ENCODE data around the gene ARHGAP6. TPM values are rescaled to one million over a fixed set of nuclear protein-coding genes. Genes with fewer than 3 reads are reported as not detected.

Gene ARHGAP6
- total RNA-seq, 1 experiment from 2014 or later = 0.07 TPM

- DNase-seq = no peak
- H3K27ac ChIP-seq (ENCODE audit: insufficient read length, low read depth, low read length) = no peak overlapping the region
- H2AK5ac ChIP-seq (ENCODE audit: insufficient read length, low read length) = no peak overlapping the region
- no peaks in the 10 kb centered on the region for H3K23me2 ChIP-seq (ENCODE audit: insufficient read length, low read depth, low read length, poor library complexity, severe bottlenecking)
- peaks cover 71 to 82% of the 10 kb centered on the region in 2 experiments for H3K9me3 Mint-ChIP-seq
- no peak overlapping the region for H4K8ac ChIP-seq (replicated peaks; ENCODE audit: insufficient read length, low read depth, low read length)
- no peak overlapping the region for H4K5ac ChIP-seq (ENCODE audit: insufficient read length, low read depth, low read length)
- H3K23ac ChIP-seq (ENCODE audit: insufficient read length, low read depth, low read length) = no peak overlapping the region
- no CpG with 5 or more reads among the region's 5 CpGs for WGBS (ENCODE audit: extremely low coverage, insufficient read length, low lambda C conversion rate)
- H3K18ac ChIP-seq (ENCODE audit: insufficient read length, low read depth, low read length) = no peak overlapping the region
- no peak overlapping the region for H3K9ac ChIP-seq (ENCODE audit: extremely low read depth, insufficient read length, low read length)
- H3K27me3 Mint-ChIP-seq (ENCODE audit: low read depth) = no peaks in the 10 kb centered on the region
- no peak overlapping the region for H4K91ac ChIP-seq (ENCODE audit: insufficient read length, low read depth, low read length)
- peaks cover 5 to 11% of the 10 kb centered on the region in 2 experiments; a peak in 3 of 4 replicates for H3K4me1 Mint-ChIP-seq
- no peak overlapping the region for H3K4me2 ChIP-seq (ENCODE audit: insufficient read depth, insufficient read length, low read length)
- H3K9me3 ChIP-seq (ENCODE audit: control insufficient read depth, low read depth, low read length) = no peaks in the 10 kb centered on the region
- no peaks in the 10 kb centered on the region for H4K20me1 ChIP-seq (ENCODE audit: control insufficient read depth, insufficient read depth, insufficient read length)
- no peak overlapping the region for H2BK120ac ChIP-seq (ENCODE audit: low read depth, low read length, poor library complexity, severe bottlenecking)
- H3K27me3 ChIP-seq (ENCODE audit: insufficient read depth, low read length) = no peaks in the 10 kb centered on the region
- no peaks in the 10 kb centered on the region for H3K4me1 ChIP-seq (ENCODE audit: insufficient read depth, low read length)
- H3K14ac ChIP-seq (ENCODE audit: insufficient read depth, low read length) = no peak overlapping the region
- H2BK12ac ChIP-seq (ENCODE audit: insufficient read length, low read depth, low read length) = no peak overlapping the region
- H3T11ph ChIP-seq (ENCODE audit: low read length) = no peak overlapping the region
- H2BK20ac ChIP-seq (ENCODE audit: low read depth, low read length, poor library complexity, severe bottlenecking) = no peak overlapping the region
- H3K4ac ChIP-seq (ENCODE audit: low read depth, low read length) = no peak overlapping the region
- H3K79me2 ChIP-seq (ENCODE audit: insufficient read depth, low read length) = no peaks in the 10 kb centered on the region
- H3K36me3 Mint-ChIP-seq (ENCODE audit: insufficient read depth in 1 of 3, low read depth in 3 of 3) = peaks cover 5 to 10% (median 6%) of the 10 kb centered on the region in 3 experiments
- H2BK5ac ChIP-seq (ENCODE audit: insufficient read length, low read length) = no peak overlapping the region
- no peak overlapping the region for H3K56ac ChIP-seq (ENCODE audit: insufficient read length, low read depth, low read length)
- H3K79me1 ChIP-seq (ENCODE audit: insufficient read depth, low read depth, low read length, poor library complexity, severe bottlenecking) = no peaks in the 10 kb centered on the region
- no peak for TF ChIP-seq CTCF (conservative IDR thresholded peaks at IDR 0.05)
- no peak overlapping the region for H2BK15ac ChIP-seq (ENCODE audit: low read depth, low read length)
- H3K27ac Mint-ChIP-seq = no peak overlapping the region
- no peak overlapping the region for H2AFZ ChIP-seq (ENCODE audit: low read length)
- H3K4me3 Mint-ChIP-seq = no peak overlapping the region
Measured at GRCh38 chrX:11129534-11130105, 536.1 kb downstream of the ARHGAP6 start.

Measured in H9 (cell line).